ENCODE data around the gene CHRNA4.

The CHRNA4 gene

DNA sequence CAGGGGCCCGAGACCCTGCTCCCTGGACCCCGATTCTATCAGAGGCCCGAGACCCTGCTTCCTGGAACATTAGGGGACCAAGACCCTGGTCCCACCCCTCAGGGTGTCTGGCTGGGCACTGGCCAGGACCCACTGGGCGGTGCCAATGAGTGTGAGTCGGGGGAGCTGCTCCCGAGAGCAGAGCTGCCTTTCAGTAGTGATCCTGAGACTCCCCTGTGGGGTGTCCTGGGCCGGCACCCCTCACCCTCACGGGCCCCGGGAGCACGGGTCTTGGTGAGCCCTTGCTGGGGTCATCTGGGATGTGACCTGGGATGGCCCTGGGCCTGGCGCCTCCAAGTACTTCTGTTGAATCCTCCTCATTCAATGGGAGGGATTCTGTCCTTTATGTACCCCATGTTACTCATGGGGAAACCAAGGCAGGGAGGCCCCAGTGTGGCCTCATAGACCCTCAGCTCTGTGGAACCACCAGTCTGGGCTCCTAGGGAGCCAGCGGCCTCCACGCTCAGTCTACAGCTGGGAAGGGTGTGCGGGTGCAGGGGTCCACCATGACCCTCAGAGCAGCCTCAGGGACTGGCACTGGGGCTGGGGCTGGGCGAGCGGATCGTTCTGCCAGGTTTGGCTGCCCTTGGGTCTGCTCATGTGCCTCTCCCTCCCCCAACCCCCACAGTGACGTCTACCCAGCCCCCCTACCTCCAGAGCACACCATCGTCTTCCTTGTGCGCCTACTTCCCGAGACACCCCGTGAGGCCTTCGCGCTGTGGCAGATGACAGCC is 42.6 kb downstream of the CHRNA4 start:
- no peak for DNase-seq

DNA sequence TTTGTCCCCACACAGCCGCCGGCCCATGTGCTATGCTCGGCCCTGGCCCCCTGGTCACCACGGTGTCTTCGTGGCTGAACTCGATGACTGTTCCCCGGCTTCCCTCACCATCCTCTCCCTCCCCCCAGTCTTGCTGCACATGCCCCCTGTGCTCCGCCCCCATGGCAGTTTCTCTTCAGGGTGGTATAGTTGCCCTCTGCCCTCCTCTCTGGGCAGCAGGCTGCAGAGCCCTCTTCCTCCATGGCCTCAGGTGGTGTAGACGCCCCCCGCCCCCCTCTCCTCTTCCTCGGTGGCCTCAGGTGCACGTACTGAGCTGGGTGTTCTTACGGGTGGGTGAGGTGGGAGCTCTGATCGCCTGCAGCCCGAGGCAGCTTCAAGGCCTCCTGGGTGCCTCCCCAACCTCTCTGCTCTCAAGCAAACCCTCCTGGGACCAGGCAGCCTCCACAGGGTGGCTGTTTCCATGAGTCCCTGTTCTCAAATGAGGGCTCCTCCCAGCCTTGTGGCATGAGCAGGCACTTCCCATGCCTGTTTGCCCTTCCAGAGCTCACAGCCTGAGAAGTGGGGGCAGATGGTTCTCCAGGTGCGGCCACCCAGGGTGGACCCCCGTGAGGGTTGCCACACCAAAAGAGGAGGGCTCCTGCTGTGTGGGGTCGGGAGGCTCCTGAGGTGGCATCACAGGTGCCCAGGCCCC is 43.4 kb downstream of the CHRNA4 start:
- no peak for DNase-seq

DNA sequence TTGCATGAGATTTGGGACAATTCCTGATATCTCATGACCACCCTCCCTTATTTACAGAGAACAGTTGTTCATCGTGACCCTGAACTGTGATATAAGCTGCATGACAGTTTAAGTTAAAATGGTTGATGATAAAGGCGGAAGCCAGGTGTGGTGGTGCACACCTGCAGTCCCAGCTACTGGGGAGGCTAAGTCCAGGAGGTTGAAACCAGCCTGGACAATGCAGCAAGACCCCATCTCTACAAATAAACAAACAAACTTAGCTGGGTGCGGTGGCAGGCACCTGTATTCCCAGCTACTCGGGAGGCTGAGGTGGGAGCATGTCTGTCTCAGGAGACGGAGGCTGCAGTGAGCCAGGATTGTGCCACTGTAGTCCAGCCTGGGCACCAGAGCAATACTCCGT is 44.1 kb downstream of the CHRNA4 start:
- DNase-seq: no peak

DNA sequence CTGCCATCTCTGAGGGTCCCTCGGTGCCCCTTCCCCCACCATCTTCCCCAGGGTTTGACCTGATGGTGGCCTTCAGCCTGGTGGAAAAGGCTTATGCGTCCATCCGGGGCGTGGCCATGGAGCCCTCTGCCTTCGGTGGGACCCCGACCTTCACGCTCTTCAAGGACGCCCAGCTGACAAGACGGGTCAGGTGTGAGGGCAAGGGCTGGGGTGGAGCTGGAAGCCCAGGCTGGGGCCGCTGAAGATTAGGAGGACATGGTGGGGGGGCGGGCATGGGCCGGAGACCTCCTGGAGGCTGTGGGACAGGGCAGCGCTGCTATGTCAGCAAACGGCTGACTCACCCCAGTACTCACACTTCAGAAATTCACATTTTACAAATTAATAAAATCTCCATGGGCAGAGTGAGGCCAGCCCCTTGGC is 44.6 kb downstream of the CHRNA4 start:
- no peak for DNase-seq

DNA sequence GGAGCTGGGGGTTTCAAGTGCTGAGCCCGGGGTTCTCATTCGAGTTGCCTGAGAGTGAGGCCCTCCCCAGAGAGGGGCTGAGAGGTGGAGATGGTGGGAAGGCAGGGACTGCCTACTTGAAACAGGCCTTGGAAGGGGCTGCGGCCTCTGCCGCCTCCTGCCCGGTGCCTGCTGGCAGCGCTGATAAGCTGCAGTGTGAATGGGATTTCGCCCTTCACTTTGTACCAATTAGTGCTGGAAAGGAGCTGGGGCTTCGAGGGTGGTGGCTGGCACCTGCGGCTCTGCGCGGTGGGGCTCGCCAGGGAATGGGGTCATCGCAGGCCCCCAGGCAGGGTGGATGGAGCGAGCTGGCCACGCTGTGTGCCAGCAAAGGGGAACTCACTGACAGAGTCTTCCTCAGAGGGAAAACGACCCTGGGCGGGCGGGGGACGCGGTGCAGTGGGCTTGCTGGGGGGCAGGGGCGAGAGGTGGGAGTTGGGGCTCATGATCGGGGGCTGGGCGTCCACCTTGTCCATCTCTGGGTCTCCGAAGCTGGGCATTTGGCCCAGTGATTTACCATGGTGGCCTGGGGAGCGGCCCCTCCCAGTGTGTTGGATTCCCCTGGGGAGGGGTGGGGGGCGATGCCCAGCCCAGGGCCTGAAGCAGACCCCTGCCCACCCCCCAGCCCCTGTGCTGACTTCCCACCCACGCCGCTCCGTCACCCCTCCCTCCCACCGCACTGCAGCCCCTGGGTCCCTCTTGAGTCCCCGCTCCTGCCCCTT is 45.2 kb downstream of the CHRNA4 start:
- DNase-seq: no peak

DNA sequence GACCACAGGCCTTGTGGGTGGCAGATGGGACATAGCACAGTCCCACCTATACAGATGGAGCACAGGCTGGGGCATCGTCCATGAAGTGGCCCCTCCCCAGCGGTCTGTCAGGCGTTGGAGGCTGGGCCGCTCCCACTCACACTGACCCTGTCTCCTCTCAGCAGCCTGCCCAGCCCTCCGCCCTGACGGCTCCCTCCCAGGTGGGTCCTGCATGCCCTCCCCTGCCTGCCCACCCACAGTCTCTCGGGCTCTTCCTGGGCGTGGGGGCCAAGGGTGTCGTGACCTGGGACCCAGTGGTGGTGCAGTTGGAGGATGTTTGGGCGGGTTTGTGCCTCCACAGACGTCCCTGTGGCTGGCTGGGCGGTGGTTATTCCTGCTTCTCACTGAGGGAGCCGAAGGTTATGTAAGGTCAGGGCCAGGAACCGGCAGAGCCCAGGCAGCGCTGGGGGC is 45.9 kb downstream of the CHRNA4 start:
- DNase-seq: no peak

DNA sequence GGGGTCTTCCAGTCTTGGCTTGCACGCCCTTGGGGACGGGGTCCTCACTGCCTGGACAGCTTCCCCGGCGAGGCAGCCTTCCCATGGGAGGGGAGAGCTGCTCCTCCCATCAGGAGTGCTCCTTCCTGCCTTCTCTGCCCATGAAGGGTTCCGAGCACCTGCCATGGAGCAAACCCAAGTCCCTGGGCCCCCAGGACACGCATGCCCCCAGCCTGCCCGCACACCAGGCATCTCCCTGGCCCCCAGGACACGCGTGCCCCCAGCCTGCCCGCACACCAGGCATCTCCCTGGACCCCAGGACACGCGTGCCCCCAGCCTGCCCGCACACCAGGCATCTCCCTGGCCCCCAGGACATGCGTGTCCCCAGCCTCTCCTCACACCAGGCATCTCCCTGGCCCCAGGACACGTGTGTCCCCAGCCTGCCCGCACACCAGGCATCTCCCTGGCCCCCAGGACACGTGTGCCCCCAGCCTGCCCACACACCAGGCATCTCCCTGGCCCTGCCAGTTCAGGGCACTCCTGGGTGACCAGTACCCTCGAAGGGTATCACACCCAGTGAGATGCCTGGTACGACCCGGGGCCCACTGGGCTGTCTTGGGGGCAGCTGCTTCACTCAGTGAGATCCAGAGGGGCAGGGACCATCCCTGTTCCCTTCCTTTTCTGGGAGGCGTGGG is 46.4 kb downstream of the CHRNA4 start:
- no peak for DNase-seq

DNA sequence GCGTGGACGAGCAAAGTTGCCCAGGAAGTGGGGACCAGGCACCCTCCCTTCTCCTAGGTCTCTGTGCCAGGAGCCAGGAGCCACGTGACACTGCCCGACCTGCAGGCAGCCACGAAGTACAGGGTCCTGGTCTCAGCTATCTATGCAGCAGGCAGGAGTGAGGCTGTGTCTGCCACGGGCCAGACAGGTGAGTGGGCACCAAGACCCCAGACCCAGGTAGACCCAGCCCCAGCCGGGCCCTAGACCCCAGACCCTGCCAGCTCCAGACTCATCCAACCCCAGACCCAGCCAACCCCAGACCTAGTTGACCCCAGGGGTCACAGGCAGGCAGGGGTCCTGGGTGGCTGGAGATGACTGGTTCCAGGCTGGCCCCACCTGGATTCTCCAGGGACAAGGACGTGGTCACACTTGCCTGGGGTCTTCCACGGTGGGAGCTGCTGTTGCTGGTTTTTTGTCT is 47.1 kb downstream of the CHRNA4 start:
- DNase-seq: no peak

DNA sequence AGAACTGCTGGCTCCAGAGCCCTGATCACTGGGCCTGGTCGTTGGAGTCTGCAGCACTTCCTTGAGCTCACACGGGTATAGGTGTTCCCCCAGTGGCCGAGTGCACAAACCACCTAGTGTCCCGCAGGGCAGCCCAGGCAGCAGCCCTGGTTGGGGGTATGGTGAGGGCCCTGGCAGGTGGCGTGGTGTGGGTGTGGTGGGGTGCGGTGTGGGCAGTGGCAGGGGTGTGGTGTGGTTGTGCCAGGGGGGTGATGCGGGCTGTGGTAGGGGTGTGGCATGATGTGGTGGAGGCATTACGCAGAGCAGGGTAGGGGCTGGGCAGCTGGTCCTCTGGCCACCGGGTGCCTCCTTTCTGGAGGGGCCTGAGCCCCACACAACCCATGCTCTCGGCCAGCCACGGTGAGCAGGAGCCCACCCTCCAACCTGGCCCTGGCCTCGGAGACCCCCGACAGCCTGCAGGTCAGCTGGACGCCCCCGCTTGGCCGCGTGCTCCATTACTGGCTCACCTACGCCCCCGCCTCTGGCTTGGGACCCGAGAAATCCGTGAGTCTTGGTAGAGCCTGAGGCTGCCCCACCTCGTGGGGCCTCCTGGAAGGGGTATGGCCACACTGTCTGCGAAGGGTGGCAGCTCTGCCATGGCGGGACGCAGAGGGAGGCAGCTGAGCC is 47.7 kb downstream of the CHRNA4 start:
- no peak for DNase-seq

DNA sequence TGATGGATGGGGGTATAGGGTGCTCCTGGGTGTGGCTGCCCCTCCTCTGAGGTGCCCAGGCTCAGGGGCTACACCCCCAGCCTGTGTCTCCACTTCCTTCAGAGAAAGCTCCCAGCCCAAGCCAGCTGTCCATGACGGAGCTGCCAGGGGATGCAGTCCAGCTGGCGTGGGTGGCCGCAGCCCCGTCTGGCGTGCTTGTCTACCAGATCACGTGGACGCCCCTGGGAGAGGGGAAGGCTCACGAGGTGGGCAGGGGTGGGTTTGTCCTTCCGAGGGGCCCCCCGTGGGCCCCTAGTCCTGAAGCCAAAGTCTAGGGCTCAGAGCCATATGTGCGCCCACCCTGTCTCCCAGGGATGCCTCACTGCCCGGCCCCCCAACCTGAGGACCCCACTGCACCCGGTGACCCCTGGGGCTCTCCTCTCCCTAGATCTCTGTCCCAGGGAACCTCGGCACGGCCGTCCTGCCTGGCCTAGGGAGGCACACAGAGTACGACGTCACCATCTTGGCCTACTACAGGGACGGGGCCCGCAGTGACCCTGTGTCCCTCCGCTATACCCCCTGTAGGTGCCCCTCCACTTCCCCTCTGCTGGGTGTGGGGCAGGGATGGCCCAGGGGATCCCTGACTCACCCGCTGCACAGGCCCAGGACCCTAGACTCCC is 48.3 kb downstream of the CHRNA4 start:
- DNase-seq: no peak

DNA sequence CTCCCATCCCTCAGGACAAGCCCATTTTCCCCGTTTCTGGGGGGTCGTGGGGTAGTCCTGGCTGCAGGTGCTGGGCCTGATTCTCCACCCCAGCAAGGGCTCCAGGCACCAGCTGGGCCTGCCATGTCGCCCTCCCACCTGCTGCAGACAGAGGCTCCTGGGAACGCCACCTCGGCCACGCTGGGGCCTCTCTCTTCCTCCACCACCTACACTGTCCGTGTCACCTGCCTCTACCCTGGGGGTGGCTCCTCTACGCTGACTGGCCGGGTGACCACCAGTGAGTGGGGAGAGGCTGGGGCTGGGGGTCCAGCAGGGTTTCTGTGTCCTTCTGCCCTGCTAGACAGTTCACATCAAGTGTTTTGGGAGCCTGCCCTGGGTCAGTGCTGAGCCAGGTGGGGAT is 48.9 kb downstream of the CHRNA4 start:
- DNase-seq: no peak

DNA sequence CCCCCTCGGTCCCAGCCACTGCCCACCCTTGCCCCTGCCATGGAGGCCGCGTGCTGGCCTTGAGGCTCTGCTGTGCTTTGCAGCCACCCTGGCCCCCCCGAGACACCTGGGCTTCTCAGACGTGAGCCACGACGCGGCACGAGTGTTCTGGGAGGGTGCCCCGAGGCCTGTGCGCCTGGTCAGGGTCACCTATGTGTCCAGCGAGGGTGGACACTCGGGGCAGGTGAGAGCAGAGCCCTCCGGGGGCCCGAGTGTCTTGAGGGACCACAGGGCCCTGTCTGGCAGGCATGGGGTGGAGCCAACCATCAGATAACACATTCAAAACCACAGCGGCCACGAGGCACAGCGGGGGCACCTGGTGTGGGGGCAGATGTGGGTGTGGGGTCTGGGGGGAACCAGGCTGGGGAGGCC is 49.3 kb downstream of the CHRNA4 start:
- DNase-seq: no peak

DNA sequence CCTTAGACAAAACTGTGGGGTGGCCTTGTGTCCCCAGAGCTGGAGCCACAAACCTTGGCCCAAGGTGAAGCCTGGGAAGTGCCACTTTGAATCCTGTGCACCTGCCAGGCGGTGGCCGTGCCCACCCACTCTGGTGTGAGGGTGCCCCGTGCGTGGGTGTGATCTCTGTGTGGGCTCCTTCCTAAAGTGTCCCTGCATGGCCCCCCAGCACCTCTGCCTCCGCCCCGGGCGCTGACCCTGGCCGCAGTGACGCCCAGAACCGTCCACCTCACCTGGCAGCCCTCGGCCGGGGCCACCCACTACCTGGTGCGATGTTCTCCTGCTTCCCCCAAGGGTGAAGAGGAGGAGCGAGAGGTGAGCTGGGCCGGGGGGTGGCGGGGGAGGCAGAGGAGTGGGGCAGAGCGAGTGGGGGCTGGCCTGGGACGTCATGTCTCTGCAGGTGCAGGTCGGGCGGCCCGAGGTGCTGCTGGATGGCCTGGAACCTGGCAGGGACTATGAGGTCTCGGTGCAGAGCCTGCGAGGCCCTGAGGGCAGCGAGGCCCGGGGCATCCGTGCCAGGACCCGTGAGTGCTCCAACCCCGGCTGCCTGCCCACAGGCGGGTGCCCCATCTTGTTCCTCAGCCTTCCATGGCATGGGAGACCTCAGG is 49.8 kb downstream of the CHRNA4 start:
- DNase-seq: no peak

DNA sequence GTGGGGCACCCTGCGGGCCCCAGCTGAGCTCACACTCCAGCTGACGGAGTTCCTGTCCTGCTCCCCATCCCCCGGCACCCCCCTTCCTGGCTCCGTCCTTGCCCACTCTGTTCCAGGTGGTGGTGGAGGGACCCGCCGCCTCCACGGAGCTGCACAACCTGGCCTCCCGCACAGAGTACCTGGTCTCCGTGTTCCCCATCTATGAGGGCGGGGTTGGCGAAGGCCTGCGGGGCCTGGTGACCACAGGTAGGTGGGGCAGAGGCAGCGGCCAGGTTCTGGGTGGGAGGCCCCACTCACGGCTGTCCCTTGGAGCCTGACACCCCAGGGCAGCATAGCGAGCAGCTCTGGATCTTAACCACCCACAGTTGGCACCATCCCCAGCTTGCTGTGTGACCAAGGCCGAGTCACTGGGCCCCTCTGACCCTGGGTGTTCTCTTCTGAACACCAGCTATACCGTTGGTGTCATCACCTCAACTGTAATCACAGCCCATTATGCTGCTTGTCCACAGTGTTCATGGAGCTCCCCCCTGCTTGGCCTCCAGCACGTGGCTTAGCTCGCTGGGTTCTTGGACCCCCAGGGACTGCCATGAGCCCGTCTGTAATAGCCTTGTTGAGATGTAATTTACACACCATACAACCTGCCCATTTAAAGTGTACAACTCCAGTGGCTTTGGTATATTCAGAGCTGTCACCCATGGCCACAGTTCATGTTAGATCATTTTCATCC is 50.7 kb downstream of the CHRNA4 start:
- no peak for DNase-seq

DNA sequence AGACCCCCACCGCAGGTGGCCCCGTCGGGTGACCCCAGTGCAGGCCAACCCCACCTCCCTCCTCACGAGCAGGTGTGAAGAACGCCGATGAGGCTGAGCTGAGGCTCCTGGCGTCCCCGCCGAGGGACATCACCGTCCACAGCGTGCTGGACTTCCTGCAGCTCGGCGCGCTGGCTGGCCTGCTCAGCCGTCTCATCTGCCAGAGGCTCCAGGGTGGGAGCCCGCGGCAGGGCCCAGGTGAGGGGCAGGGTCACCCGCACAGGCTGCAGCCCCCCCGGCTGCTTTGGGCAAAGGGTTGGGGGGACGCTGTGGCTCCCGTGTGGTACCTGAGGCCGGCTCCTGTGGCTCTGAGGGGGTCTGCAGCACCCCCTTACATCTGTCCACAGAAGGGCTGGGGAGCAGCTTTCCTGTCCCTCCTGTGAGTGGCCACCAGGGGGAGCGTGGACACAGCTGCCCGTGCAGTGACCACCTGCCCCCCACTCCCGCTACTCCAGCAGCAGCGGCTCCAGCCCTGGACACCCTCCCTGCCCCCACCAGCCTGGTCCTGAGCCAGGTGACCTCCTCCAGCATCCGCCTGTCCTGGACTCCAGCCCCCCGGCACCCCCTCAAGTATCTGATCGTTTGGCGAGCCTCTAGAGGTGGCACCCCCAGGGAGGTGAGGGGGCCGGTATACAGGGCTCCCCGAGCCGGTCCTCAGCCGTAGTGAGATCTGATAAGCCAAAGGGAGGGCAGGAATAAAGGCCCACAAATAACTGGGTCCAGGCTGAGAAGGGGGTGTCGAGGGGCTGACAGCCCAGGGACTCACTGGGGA is 51.7 kb downstream of the CHRNA4 start:
- peak in 1 of 2 donors; percentile 5 for DNase-seq

DNA sequence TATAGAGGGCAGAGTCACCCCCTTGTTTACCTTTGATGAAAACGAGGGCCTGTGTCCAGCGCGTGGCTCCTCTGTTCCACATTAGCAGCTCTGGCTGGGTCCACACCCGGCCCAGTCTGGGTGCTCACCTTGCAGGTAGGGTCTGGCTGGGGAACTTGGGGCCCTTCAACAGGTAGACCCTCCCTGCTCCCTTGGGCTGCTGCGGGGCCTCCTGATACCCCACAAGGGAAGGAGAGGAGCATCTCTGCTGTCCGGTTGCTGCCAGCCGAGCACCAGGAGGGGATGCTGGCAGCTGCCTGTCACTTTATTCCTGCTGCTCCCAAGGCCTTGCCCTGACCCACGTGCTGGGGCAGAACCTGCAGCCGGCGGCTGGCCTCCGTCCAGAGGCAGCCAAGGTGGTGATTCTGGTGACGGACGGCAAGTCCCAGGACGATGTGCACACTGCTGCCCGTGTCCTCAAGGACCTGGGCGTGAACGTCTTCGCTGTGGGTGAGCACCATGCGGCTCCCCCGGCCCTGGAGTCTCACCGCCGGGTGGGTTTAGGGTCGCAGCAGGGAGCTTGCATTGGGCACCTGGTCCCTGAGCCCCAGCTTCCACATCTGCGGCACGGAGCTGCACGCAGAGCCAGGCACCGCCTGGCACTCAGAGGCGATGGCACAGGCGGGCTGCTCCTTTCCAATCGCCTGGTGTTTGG is 52.8 kb downstream of the CHRNA4 start:
- DNase-seq: no peak

DNA sequence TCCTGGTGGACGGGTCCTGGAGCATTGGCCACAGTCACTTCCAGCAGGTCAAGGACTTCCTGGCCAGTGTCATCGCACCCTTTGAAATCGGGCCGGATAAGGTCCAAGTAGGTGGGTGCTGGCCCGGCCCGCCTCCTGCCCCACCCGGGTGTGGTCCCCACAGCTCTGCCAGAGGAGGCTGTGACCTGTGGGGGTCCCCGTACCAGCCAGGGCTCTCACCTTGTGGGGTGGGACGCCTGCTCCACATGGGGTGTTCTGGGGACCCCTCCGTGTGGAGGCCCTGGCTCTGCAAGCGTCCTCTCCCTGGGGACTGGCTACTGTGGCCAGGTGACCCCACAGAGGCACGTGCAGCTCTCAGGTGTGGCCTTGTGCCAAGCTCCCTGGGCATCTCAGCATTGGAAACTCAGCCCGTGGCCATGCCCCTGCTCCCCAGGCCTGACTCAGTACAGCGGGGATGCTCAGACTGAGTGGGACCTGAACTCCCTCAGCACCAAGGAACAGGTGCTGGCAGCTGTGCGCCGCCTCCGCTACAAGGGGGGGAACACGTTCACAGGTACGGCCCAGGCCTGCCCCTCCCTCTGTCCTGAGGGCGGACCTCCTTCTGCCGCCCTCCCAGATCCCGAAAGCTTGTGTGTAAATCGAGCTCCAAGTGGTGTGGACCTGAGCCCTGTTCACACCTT is 53.5 kb downstream of the CHRNA4 start:
- no peak for DNase-seq
